ENCODE measurements around the gene ZBED4.

Gene ZBED4

DNA sequence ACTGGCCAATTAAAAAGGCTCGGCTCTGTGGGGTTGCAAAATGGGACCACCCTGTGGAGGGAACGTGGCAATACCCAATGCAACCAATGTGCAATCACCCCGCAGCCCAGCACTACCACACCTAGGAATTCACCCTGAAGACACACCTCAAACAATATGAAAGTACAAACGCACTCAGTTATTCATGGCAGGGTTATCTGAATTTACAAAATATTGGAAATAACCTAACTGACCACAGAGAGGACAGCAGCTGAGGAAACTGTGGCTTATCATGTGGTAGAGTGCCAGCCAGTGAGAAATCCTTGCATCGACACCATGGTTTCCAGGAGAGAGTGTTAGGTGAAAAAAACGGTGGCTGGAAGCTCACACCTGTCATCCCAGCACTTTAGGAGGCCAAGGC is 45.9 kb downstream of the ZBED4 start:
- Histone ChIP-seq H3K27me3 (replicated peaks; ENCODE audit: control insufficient read depth, insufficient read depth, low read length) (no peaks in the 10 kb centered on the region), H3K4me3 (replicated peaks; ENCODE audit: low read depth, low read length) (no peak overlapping the region), H3K36me3 (ENCODE audit: control insufficient read depth, insufficient read depth, low read length) (peaks cover 12% of the 10 kb centered on the region)
- TF ChIP-seq, protein P1, sequence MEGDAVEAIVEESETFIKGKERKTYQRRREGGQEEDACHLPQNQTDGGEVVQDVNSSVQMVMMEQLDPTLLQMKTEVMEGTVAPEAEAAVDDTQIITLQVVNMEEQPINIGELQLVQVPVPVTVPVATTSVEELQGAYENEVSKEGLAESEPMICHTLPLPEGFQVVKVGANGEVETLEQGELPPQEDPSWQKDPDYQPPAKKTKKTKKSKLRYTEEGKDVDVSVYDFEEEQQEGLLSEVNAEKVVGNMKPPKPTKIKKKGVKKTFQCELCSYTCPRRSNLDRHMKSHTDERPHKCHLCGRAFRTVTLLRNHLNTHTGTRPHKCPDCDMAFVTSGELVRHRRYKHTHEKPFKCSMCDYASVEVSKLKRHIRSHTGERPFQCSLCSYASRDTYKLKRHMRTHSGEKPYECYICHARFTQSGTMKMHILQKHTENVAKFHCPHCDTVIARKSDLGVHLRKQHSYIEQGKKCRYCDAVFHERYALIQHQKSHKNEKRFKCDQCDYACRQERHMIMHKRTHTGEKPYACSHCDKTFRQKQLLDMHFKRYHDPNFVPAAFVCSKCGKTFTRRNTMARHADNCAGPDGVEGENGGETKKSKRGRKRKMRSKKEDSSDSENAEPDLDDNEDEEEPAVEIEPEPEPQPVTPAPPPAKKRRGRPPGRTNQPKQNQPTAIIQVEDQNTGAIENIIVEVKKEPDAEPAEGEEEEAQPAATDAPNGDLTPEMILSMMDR (IDR thresholded peaks at IDR 0.05; ENCODE audit: insufficient read depth, low read length, poor library complexity, severe bottlenecking), result no peak
- DNase-seq (ENCODE audit: extremely low read depth, insufficient read length), result no peak

DNA sequence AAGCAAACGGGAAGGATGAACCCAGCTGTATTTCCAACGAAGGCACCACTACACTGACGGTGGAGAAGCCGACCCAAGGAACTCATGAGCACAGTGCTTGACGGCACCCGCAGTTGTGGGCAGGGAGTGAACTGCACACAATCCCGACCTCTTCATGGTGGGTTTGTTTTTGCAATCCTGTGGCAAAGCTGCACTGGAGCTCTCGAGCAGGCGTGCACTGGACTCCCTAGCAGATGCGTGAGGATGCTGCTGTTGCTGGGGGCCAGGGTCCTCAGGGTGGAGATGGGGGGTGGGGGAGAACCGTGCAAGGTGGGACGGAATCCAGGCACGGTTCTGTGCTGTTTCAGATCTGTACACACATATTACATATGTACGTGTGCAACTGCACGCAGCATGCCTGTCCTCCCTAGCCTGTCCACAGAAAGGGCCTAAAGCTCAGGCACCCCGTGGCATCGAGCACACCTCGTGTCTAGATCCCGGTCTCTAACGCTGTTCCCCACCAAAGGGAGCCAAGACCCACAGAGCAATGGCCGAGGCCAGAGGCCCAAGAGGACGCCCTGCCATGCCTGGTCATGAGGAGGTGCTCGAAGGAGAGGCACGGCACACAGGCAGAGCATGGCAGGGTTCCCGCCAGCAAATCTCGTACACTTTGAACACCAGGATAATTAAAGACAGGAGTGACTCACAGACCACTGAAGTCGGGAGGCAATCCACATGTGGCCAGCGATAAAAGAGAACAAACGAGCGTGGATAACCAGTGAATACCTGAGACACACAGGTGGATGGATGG is 47.0 kb downstream of the ZBED4 start:
- no peak for DNase-seq (ENCODE audit: extremely low read depth, insufficient read length)
- H3K4me3 ChIP-seq (replicated peaks; ENCODE audit: low read depth, low read length), result no peak overlapping the region
- TF ChIP-seq, protein P1 (IDR thresholded peaks at IDR 0.05; ENCODE audit: insufficient read depth, low read length, poor library complexity, severe bottlenecking), result no peak
- peaks cover 14% of the 10 kb centered on the region for H3K36me3 ChIP-seq (ENCODE audit: control insufficient read depth, insufficient read depth, low read length)
- H3K27me3 ChIP-seq (replicated peaks; ENCODE audit: control insufficient read depth, insufficient read depth, low read length), result no peaks in the 10 kb centered on the region

DNA sequence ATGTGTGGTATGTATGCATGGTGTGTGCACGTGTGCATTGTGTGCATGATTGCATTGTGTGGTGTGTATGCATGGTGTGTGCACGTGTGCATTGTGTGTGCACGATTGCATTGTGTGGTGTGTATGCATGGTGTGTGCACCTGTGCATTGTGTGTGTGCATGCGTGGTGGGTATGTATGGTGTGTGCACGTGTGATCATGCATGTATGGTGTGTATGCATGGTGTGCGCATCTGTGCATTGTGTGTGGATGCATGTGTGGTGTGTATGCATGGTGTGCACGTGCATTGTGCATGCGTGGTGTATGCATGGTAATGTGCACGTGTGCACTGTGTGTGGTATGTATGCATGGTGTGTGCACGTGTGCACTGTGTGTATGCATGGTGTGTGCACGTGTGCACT is 47.8 kb downstream of the ZBED4 start:
- Histone ChIP-seq H3K36me3 (ENCODE audit: control insufficient read depth, insufficient read depth, low read length) (peaks cover 15% of the 10 kb centered on the region), H3K4me3 (replicated peaks; ENCODE audit: low read depth, low read length) (no peak overlapping the region), H3K27me3 (replicated peaks; ENCODE audit: control insufficient read depth, insufficient read depth, low read length) (no peaks in the 10 kb centered on the region)
- TF ChIP-seq, protein P1 (IDR thresholded peaks at IDR 0.05; ENCODE audit: insufficient read depth, low read length, poor library complexity, severe bottlenecking), result no peak
- DNase-seq (ENCODE audit: extremely low read depth, insufficient read length), result no peak

DNA sequence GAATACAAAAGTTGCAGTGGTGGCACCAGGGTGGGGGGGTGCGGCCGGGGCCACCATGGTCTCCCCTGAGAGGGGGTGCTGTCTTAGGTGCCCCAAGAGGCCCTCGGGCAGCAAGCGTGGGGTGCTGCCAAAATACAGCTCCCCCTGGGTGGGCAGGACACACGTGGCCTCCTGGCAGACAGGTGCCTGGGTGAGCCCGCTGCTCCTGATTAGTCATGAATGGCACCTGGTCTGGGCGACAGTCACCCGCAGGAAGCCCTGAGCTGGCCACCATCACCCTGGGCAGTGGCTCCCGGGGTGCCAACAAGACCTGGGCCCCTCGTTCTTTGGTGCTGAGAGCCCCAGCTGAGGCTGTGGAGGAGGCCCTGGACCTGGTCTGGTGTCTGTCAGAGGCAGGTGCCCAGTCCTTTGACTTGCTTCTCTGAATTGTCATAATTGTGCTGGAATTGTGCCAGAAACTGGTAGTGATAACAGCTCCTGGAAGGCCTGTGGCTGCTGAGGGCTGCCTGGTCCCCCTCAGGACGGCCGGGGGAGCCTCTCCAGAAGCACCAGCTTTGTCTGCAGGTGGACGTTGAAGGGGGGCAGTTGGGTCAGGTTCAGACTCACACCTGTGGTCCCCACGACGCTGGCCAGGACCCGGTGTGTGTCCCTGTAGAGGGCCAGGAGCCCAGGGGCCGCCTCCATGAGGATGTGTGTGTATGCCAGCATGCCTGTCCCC is 49.8 kb downstream of the ZBED4 start:
- TF ChIP-seq, protein P1 (IDR thresholded peaks at IDR 0.05; ENCODE audit: insufficient read depth, low read length, poor library complexity, severe bottlenecking), result no peak
- Histone ChIP-seq H3K4me3 (replicated peaks; ENCODE audit: low read depth, low read length) (no peak overlapping the region), H3K27me3 (replicated peaks; ENCODE audit: control insufficient read depth, insufficient read depth, low read length) (no peaks in the 10 kb centered on the region), H3K36me3 (ENCODE audit: control insufficient read depth, insufficient read depth, low read length) (peaks cover 26% of the 10 kb centered on the region)
- no peak for DNase-seq (ENCODE audit: extremely low read depth, insufficient read length)

DNA sequence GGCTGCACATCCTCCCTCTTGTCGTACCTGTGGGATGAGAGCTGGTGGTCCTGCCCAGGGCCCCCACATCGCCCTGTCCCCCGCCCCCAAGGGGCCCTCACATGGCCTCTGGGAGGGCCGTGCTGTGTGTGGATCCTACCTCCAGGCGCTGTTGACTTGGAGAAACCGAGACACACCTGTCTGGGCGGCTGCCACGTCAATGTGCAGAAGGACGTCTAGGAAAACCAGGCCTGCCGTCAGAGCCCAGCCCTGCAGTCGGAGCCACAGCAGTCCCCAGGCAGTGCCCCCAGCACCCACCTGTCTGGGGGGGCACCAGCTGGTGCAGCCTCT is 50.4 kb downstream of the ZBED4 start:
- H3K4me3 ChIP-seq (replicated peaks; ENCODE audit: low read depth, low read length), result no peak overlapping the region
- TF ChIP-seq, protein P1 (IDR thresholded peaks at IDR 0.05; ENCODE audit: insufficient read depth, low read length, poor library complexity, severe bottlenecking), result no peak
- H3K36me3 ChIP-seq (ENCODE audit: control insufficient read depth, insufficient read depth, low read length), result peaks cover 28% of the 10 kb centered on the region
- DNase-seq (ENCODE audit: extremely low read depth, insufficient read length), result no peak
- no peaks in the 10 kb centered on the region for H3K27me3 ChIP-seq (replicated peaks; ENCODE audit: control insufficient read depth, insufficient read depth, low read length)
